Activated CD4-positive, CD25-positive, alpha-beta regulatory T cell treated with anti-CD3 and anti-CD28 coated beads, Interleukin-2, amount 50 U/mL, for 24 hours (primary cell): ENCODE data around the gene KCNQ5.
A peak's percentile ranks its signal among the peaks of the same experiment; 100 is the strongest.

Experiments used
- ATAC-seq, 2 donors: fragments of 150-1000 bp; cut with Tn5 transposase; one replicate each; pipeline ENCODE4 v1.10.0; 2021; ENCODE audit warnings: mild to moderate bottlenecking in 1 of 2, moderate library complexity in 1 of 2

The KCNQ5 gene

GRCh38 chr6:72922401-72922800 is 300.5 kb downstream of the KCNQ5 start:
- no peak for ATAC-seq

GRCh38 chr6:72925136-72925535 is 303.3 kb downstream of the KCNQ5 start:
- ATAC-seq: no peak

- ATAC-seq: no peak
Measured at GRCh38 chr6:72930556-72931132, 308.8 kb downstream of the KCNQ5 start.

GRCh38 chr6:72931325-72931887 is 309.5 kb downstream of the KCNQ5 start:
- ATAC-seq: no peak

GRCh38 chr6:72933233-72933632 is 311.4 kb downstream of the KCNQ5 start:
- no peak for ATAC-seq

GRCh38 chr6:72936766-72937559 is 315.1 kb downstream of the KCNQ5 start:
- ATAC-seq: no peak

- no peak for ATAC-seq
Measured at GRCh38 chr6:72938104-72938503, 316.2 kb downstream of the KCNQ5 start.

- ATAC-seq: no peak
Measured at GRCh38 chr6:72939004-72939403, 317.1 kb downstream of the KCNQ5 start.

- ATAC-seq: no peak
Measured at GRCh38 chr6:72940265-72940664, 318.4 kb downstream of the KCNQ5 start.

- ATAC-seq: no peak
Measured at GRCh38 chr6:72941263-72941662, 319.4 kb downstream of the KCNQ5 start.

GRCh38 chr6:72941751-72942150 is 319.9 kb downstream of the KCNQ5 start:
- no peak for ATAC-seq

- no peak for ATAC-seq
Measured at GRCh38 chr6:72943699-72944098, 321.8 kb downstream of the KCNQ5 start.

GRCh38 chr6:72944660-72945059 is 322.8 kb downstream of the KCNQ5 start:
- ATAC-seq: no peak

GRCh38 chr6:72946774-72947173 is 324.9 kb downstream of the KCNQ5 start:
- ATAC-seq: no peak

GRCh38 chr6:72947534-72947933 is 325.7 kb downstream of the KCNQ5 start:
- ATAC-seq: no peak

- ATAC-seq: no peak
Measured at GRCh38 chr6:72948153-72948552, 326.3 kb downstream of the KCNQ5 start.

GRCh38 chr6:72950114-72950860 is 328.4 kb downstream of the KCNQ5 start:
- peak in 1 of 2 donors; percentile 45 for ATAC-seq

- ATAC-seq: no peak
Measured at GRCh38 chr6:72952808-72953630, 331.2 kb downstream of the KCNQ5 start.

- no peak for ATAC-seq
Measured at GRCh38 chr6:72953971-72954381, 332.1 kb downstream of the KCNQ5 start.

- no peak for ATAC-seq
Measured at GRCh38 chr6:72954716-72955115, 332.9 kb downstream of the KCNQ5 start.

GRCh38 chr6:72955666-72956065 is 333.8 kb downstream of the KCNQ5 start:
- ATAC-seq: no peak

GRCh38 chr6:72956272-72956671 is 334.4 kb downstream of the KCNQ5 start:
- no peak for ATAC-seq

GRCh38 chr6:72959821-72960220 is 338.0 kb downstream of the KCNQ5 start:
- no peak for ATAC-seq
